ENCODE results near the gene MRPL51. TPM values are rescaled to one million over a fixed set of nuclear protein-coding genes. Genes with fewer than 3 reads are reported as not detected.

The MRPL51 gene
- total RNA-seq, 1 experiment from 2014 or later, result 265 TPM

GRCh38 chr12:6450869-6451347 lies 42.2 kb downstream of the MRPL51 start:
- CTCF ChIA-PET, result no interaction called here
- POLR2A ChIA-PET, result no interaction called here
- H3K9me3 ChIP-seq (ENCODE audit: control insufficient read depth in 1 of 2, insufficient read depth in 1 of 2, low read depth in 1 of 2, low read length in 2 of 2), result no peaks in the 10 kb centered on the region
- no peaks in the 10 kb centered on the region for H3K27me3 ChIP-seq (ENCODE audit: insufficient read depth, low read length)
- H3K9me2 ChIP-seq (ENCODE audit: insufficient read depth), result no peaks in the 10 kb centered on the region
- DNase-seq (ENCODE audit: low read depth, low spot score), result no peak
- no peak overlapping the region for H3K27ac ChIP-seq (ENCODE audit: low read depth, low read length)
- no peak overlapping the region for H3K9ac ChIP-seq (ENCODE audit: low read length)
- peaks cover 0 to 15% of the 10 kb centered on the region in 2 experiments; a peak in 1 of 4 replicates for H3K4me1 ChIP-seq (ENCODE audit: control insufficient read depth in 1 of 2, insufficient read depth in 2 of 2, low read length in 2 of 2)
- TF ChIP-seq ZNF274 (IDR thresholded peaks at IDR 0.05; ENCODE audit: low read depth, low read length) (no peak), SRF (IDR thresholded peaks at IDR 0.05; ENCODE audit: low read depth) (no peak), SIN3A (IDR thresholded peaks at IDR 0.05; ENCODE audit: low read depth) (no peak), FOSL1 (IDR thresholded peaks at IDR 0.05; ENCODE audit: low read depth) (no peak), ELF1 (IDR thresholded peaks at IDR 0.05; ENCODE audit: borderline replicate concordance, low read depth) (no peak)
- H3K4me2 ChIP-seq (ENCODE audit: low read length), result no peak overlapping the region
- intact Hi-C loops (cut with micrococcal nuclease), result no loop called here
- H4K20me1 ChIP-seq (ENCODE audit: insufficient read depth), result no peaks in the 10 kb centered on the region
- ATAC-seq, result no peak
- H3K4me3 ChIP-seq (replicated peaks in 1 of 2; ENCODE audit: low read depth in 1 of 2, low read length in 2 of 2), result no peak overlapping the region
- BruUV-seq (replicated peaks), result no TSS peak
- no peaks in the 10 kb centered on the region for H3K79me2 ChIP-seq (ENCODE audit: insufficient read depth, low read length)
- RAD21 ChIA-PET (ENCODE audit: low non-redundant PET in 1 of 2, low total read pairs in 2 of 2, uncharacterized antibody in 2 of 2, unreplicated experiment in 2 of 2), result no interaction called here
- H3K36me3 ChIP-seq (ENCODE audit: control insufficient read depth in 1 of 2, insufficient read depth in 2 of 2, low read length in 2 of 2), result no peaks in the 10 kb centered on the region
- H2AFZ ChIP-seq (ENCODE audit: low read depth, low read length, poor library complexity, severe bottlenecking), result no peak overlapping the region

GRCh38 chr12:6450091-6450868 lies 42.8 kb downstream of the MRPL51 start:
- no peak overlapping the region for H3K4me3 ChIP-seq (replicated peaks in 1 of 2; ENCODE audit: low read depth in 1 of 2, low read length in 2 of 2)
- DNase-seq (ENCODE audit: low read depth, low spot score) (no peak), ATAC-seq (no peak)
- H3K9ac ChIP-seq (ENCODE audit: low read length), result no peak overlapping the region
- no peaks in the 10 kb centered on the region for H4K20me1 ChIP-seq (ENCODE audit: insufficient read depth)
- no peaks in the 10 kb centered on the region for H3K36me3 ChIP-seq (ENCODE audit: control insufficient read depth in 1 of 2, insufficient read depth in 2 of 2, low read length in 2 of 2)
- no peaks in the 10 kb centered on the region for H3K79me2 ChIP-seq (ENCODE audit: insufficient read depth, low read length)
- POLR2A ChIA-PET, result no interaction called here
- CTCF ChIA-PET, result no interaction called here
- no peaks in the 10 kb centered on the region for H3K9me2 ChIP-seq (ENCODE audit: insufficient read depth)
- RAD21 ChIA-PET (ENCODE audit: low non-redundant PET in 1 of 2, low total read pairs in 2 of 2, uncharacterized antibody in 2 of 2, unreplicated experiment in 2 of 2), result no interaction called here
- H3K9me3 ChIP-seq (ENCODE audit: control insufficient read depth in 1 of 2, insufficient read depth in 1 of 2, low read depth in 1 of 2, low read length in 2 of 2), result no peaks in the 10 kb centered on the region
- H3K4me2 ChIP-seq (ENCODE audit: low read length), result no peak overlapping the region
- no peak overlapping the region for H3K27ac ChIP-seq (ENCODE audit: low read depth, low read length)
- H3K4me1 ChIP-seq (ENCODE audit: control insufficient read depth in 1 of 2, insufficient read depth in 2 of 2, low read length in 2 of 2), result peaks cover 0 to 15% of the 10 kb centered on the region in 2 experiments; a peak in 1 of 4 replicates
- no TSS peak for BruUV-seq (replicated peaks)
- intact Hi-C loops (cut with micrococcal nuclease), result no loop called here
- no peaks in the 10 kb centered on the region for H3K27me3 ChIP-seq (ENCODE audit: insufficient read depth, low read length)
- H2AFZ ChIP-seq (ENCODE audit: low read depth, low read length, poor library complexity, severe bottlenecking), result no peak overlapping the region
- TF ChIP-seq EZH2phosphoT487 (IDR thresholded peaks at IDR 0.05; ENCODE audit: borderline replicate concordance) (no peak), POLR2AphosphoS5 (IDR thresholded peaks at IDR 0.05; ENCODE audit: low read depth, low read length) (no peak), REST (IDR thresholded peaks at IDR 0.05; ENCODE audit: low read depth) (no peak), POLR2A (IDR thresholded peaks at IDR 0.05; ENCODE audit: borderline replicate concordance, extremely low read depth, insufficient read depth, insufficient read length) (no peak), SP1 (IDR thresholded peaks at IDR 0.05; ENCODE audit: low read depth) (no peak), ATF3 (IDR thresholded peaks at IDR 0.05) (no peak), ELF1 (IDR thresholded peaks at IDR 0.05; ENCODE audit: borderline replicate concordance, low read depth) (no peak), SIN3A (IDR thresholded peaks at IDR 0.05; ENCODE audit: low read depth) (no peak), SRF (IDR thresholded peaks at IDR 0.05; ENCODE audit: low read depth) (no peak), FOSL1 (IDR thresholded peaks at IDR 0.05; ENCODE audit: low read depth) (no peak), EZH2 (IDR thresholded peaks at IDR 0.05) (no peak), RAD21 (IDR thresholded peaks at IDR 0.05; ENCODE audit: low read depth) (no peak), ZNF274 (IDR thresholded peaks at IDR 0.05; ENCODE audit: low read depth, low read length) (no peak), MAX (IDR thresholded peaks at IDR 0.05) (no peak)

Data from HCT116 (cell line).